ENCODE results near the gene COL5A3. TPM values are rescaled to one million over a fixed set of nuclear protein-coding genes. Genes with fewer than 3 reads are reported as not detected.

Gene COL5A3
- total RNA-seq, 1 donor from 2014 or later: 30.2 TPM

DNA sequence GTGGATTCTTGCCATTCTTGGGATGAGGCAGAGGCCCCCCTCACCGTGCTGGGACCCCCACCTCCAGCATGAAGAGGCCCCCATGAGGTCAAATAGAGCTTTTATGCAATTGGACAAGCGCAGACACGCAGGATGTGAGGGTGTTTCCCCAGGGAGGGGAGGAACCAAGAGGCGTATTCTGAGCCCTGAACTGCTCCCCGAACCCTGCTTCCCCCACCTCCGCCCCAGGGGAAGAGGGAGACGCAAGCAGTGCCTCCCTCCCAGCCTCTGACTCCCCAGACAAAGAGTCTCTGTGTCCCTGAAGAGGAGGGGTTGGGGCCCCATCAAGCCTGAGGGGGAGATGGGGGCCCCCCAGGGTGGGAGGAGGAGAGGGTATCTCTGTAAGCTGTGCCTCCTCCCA lies 1.7 kb upstream of the COL5A3 start:
- DNase-seq (ENCODE audit: low spot score): no peak

DNA sequence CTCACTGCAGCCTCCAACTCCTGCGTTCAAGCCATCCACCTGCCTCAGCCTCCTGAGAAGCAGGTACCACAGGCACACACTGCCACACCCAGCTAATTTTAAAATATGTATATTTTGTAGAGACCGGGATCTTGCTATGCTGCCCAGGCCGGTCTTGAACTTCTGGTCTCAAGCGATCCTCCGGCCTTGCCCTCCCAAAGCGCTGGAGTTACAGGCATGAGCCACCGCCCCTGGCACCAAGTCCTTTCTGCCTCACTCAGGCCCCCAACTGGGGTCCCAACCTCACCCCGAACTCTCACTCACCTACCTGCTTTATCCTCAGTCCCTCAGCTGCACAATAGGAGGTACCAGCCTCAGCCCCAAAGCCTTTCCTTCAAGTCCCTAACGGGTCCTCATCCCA lies 635 bp upstream of the COL5A3 start:
- DNase-seq (ENCODE audit: low spot score): no peak

DNA sequence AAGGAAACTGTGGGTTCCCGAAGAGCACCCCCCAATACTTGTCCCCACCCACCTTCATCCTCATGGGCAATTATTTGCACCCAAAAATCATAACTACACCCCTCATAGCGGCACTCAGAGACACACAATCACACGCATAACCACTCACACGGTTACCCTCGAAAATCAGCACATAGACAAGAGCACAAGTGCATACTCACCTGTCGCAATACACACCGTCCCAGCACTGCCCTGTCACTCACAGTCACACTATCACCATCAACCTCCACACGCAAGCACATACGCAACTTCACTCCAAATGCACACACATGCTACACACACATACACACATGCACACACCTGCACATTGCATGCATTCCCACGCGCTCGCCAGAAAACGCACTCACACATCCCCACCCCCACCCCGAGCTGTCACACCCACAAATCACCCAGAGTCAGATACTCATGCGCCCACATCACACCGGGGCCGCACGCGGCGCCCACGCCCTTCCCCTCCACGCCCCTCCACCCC lies 535 bp downstream of the COL5A3 start:
- no peak for DNase-seq (ENCODE audit: low spot score)

DNA sequence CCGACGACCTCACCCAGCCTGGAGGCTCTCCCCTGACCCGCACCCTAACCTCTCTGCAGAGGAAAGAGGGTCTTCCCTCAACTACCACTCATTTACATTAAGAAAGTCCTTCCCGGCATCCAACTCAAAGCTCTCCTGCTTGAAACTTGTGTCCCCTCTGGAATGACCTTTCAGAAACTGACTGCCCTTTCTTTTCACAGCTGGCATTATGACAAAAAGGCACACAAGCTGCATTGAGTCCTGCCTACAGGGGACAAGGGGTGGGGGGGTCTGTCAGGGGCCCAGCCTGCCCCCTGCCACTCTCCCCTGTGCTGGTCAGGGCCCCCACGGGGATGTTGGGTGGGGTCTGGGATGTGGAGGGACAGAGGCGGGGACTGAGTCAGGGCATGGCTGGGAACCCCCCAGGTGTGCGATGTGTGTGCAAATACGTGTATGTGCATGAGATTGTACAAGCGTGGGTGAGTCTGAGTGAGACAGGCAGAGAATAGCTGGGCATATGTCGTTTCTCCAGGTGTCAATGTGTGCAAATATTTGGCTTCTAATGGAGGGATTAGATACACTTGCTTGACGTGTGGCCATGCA lies 2.0 kb downstream of the COL5A3 start:
- no peak for DNase-seq (ENCODE audit: low spot score)

DNA sequence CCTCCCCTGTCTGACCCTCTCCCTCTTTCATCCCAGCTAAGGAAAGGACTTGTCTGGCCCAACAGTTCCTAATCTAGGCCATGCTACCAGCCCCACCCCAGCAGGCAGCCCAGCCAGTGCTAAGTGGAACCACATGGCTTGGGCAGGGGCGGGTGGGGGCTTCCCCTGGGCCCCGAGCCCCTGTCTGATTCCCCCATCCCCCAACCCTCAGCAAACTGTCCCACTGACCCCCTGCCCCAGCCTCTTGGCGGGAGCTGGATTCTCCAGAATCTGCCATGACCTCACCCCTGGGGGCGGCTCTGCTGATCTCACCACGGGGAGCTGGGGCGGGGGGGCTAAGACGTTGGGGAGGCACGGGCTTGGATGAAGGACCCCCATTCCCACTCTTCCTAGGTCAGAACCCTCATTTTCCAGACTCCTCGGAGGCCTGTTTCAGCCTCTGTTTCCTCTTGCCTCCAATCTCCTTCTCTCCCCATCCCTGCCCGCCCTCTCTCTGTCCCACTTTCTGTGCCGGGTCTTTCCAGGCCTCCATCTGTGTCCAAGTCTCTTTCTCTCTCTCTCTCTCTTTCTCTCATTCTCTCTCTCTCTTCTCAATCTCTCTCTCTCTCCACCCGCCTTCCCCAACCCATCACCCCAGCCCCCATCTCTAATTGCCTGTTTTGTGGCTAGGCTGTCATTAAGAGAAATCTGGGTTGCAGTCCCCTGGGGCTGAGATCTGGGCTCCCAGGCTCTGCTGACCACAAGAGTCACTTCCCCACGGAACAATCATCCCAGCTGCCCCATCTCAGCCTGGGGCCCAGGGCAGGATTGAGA lies 2.7 kb downstream of the COL5A3 start:
- no peak for DNase-seq (ENCODE audit: low spot score)

DNA sequence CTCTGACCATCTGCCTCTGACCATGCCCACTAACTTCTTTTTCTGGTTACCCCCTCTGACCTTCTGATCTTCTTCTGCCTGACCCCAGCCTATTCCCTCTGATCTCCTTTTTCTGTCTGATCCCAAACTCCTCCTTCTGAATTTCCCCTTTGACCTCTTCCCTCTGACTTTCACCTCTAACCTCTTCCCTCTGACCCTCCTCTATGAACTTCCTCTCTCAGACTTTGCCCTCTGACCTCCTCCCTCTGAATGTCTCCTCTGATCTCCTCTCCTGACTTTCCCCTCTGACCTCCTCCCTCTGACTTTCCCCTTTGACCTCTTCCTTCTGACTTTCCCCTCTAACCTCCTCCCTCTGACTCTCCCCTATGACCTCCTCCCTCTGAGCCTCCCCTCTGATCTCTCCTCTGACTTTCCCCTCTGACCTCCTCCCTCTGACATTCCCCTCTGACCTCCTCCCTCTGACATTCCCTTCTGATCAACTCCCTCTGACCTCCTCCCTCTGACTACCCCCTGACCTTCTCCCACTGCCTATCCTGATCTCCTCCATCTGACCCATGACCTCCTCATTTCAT lies 3.5 kb downstream of the COL5A3 start:
- no peak for DNase-seq (ENCODE audit: low spot score)

DNA sequence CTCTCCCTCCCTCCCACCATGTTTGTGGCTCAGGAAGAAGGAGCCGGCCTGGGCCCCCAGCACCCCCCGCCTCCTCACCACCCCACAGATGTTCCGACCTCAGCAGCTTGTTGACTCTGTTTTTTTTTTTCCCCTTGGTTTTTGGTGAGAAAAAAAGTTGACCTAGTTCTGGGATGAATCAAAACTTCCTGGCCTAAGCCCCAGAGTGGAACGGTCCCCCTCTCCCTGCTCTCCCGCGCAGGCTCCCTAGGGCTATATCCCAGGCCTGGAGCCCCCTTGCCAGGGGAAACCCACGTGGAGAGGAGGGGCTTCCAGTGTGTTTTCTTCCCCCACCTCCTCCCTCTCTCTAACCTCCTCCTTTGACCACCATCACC lies 4.0 kb downstream of the COL5A3 start:
- DNase-seq (ENCODE audit: low spot score): no peak

DNA sequence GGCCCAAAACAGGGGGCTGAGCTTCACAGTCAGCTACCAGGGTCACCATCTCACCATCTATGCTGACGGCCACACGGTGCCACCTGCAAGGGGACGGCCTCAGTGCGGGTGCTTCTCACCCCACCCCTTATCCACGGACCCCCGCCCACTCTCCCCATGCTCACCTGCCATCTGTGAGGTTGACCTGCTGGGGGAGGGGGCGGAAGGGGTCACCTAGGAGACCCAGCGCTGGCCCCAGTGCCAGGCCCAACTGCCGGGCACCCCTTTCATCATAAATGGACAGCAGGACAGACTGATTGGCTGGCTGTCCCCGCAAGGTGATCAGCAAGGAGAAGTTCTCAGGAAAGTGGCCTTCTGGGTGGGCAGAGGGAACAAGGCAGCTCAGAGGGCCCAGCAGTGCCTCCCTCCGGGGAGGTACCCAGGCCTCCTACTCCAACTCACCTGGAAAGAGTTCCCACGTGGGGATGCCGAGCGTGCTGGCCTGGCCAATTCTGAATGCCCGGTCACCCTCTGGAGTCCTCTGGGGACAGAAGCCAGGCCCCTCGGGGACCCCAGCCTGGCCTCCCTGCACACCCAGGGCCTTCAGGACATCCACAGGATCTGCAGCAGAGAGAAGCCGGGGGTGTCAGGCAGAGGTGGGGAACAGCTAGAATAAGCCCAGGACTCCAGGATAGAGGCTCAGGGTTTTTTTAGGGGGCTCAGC lies 4.5 kb downstream of the COL5A3 start:
- no peak for DNase-seq (ENCODE audit: low spot score)

DNA sequence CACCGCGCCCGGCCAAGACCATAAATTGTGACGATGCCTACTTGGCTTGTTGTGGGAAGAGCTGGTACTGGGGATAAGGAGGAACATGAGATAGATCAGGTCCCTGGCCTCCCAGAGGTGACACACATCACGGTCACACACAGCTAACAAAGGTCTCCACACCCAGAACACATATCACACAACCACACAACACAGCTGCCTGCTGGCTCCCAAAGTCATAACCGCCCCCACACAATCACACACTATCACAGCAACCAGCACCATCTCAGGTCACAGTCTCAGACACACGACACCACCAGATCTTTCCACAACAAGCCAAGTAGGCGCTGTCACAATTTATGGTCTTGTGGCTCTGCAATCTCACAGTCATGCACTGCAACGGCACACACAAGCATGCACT lies 5.7 kb downstream of the COL5A3 start:
- DNase-seq (ENCODE audit: low spot score): no peak

DNA sequence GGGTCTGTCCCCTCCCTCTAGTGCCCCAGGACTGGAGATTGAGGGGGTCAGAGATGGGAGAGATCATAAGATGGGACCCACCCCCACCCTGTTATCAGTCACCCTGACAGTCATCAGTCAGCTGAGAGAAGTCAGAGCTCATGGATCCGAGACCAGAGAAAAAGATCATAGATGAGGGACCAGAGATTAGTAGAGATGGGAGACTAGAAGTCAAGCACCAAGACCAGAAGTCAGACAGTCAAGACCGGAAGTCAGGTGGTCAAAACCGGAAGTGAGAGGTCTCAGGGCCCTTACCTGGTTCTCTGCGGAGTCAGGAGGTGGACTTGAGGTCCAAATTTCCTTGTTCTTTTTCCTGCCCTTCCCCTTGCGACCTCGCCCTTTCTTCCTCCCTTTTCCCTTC lies 7.0 kb downstream of the COL5A3 start:
- DNase-seq (ENCODE audit: low spot score): no peak

DNA sequence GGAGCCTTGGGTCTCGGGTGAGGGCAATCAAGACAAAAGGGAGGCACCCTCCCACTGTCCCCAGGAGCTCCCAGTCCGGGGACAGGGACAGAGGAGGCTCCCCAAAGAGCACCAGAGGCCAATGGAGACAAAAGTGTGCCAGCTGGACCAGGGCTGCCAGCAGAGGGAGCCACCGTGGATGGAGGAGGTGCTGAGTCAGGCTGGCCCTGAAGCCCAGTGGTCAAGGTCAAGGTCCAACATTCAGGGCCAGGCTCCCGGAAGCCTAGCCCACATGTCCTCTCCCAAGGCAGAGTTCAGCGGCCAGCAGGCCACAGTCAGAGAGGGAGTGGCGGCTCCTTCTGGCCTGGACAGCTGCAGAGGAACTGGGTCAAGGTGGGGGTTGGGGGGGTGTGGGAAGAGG lies 8.4 kb downstream of the COL5A3 start:
- DNase-seq (ENCODE audit: low spot score): no peak

DNA sequence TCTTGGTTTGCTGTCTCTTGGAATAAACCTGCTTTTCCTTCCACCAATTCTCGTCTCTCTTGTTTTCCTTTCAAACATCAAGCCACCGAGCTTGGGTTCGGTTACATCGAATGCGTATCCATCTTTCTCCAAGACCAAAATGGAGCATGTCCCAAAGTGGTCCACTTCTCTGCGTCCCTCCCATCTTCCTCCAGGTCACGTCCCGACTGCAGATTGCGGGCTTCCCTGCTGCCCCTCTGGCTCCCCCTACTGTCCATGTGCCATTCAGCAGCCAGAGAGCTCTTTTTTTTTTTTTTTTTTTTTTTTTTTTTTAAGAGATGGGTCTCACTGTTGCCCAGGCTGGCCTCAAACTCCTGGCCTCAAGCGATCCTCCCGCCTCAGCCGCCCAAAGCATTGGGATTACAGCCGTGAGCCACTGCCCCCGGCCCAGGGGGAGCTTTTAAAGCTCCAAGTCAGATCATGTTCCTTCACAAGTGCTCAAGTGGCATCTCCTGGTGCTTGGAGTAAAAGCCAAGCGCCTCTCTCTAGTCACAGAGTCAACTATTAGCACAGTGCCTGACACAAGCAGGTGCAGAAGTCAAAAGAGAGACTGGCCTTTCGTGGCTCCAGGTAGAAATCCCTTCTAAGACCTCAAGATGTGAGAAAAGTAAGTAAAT lies 10.0 kb downstream of the COL5A3 start:
- DNase-seq (ENCODE audit: low spot score): no peak

DNA sequence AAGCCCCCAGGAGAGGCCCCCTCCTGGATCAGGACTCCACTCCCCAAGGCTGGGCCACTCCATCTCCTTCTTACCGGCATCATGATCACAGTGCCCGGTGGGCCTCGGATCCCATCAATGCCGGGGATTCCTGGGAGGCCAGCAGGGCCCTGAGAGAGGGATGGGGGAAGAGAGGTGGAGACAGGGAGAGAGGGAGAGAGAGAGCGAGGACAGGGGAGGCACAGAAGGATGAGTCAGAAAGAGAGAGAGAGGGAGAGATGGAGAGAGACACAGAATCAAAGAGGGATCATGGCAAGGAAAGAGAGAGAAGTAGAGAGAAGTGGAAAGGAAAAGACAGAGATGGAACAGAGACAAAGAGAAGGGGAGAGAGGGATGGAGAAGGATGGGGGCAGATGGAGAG lies 13.8 kb downstream of the COL5A3 start:
- no peak for DNase-seq (ENCODE audit: low spot score)

DNA sequence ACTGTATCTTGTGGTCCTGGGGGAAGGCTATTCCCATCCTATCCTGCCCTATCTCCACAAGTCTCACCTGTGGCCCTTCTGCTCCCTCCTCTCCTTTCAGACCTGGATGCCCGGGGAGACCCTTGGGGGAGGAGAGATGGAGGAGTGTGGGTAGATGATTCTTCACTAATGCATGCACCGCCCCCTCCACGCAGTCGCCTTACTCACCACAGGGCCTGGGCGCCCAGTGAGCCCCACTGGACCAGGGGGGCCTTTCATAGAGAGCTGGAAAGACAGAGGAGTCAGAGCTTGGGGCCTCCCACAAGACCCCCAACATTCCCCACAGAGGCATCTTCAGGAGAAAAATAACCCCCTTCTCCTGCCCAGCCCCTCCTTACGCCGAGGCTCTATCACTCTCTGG lies 14.3 kb downstream of the COL5A3 start:
- DNase-seq (ENCODE audit: low spot score): no peak

DNA sequence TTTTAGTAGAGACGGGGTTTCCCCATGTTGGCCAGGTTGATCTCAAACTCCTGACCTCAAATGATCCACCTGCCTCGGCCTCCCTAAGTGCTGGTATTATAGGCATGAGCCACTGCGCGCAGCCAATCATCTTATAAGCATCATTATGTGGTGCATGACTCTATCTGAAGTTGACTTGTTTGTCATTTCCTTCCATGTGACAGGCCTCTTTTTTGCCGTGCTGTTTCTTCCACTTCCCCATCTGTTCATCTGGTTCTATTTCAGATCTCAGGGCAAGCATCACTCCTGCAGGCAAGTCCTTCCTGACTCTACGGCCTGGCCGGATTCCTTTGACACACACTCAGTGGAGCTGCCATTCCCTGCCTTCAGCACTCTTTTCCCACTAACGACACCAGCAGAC lies 15.2 kb downstream of the COL5A3 start:
- no peak for DNase-seq (ENCODE audit: low spot score)

DNA sequence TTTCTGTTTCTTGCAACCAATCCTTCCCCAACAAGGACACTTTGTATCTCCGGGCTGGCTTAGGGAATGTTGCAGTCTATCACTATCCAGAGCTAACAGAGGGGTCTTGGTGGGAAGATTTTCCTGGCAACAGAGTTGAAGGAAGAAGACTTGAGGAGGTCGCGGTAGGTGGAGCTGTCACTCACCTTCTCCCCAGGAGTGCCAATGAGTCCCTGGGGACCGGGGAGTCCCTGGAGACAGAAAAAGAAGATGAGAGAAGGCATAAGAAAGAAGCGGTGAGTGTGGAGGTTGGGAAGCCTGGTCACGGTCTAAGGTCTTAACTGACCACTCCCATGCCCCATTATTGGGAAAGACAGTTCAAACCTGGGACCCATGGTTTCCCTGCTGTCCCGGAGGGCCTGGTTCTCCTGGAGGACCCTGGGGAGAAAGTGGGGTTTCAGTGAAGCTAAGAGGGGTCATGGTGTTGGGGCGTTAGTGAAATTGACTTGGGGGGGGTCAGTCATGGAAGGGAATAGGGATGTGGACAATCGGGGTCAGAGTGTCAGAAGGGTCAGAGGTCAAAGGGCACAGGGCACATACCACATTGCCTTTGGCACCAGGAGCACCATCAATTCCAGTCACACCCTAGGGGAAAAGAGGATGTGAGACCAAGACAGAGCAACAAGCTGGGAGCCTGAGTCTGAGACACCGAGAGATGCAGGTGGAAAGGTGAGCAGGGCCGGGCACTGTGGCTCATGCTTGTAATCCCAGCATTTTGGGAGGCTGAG lies 18.7 kb downstream of the COL5A3 start:
- no peak for DNase-seq (ENCODE audit: low spot score)

DNA sequence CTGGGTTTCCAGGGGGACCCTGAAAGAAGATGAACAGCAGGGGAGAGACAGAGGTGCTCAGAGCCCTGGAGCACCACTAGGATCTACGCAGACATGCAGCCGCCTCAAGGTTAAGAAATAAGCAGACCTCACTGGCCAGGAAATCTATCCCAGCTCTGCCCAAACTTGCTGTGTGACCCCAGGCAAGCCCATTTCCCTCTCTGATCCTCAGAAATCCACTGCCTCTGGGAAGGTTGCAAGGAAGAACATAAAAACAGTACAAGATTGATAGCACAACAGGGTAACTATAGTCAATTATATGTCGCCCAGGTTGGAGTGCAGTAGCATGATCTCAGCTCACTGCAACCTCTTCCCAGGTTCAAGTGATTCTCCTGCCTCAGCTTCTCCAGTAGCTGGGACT lies 20.8 kb downstream of the COL5A3 start:
- DNase-seq (ENCODE audit: low spot score): no peak

DNA sequence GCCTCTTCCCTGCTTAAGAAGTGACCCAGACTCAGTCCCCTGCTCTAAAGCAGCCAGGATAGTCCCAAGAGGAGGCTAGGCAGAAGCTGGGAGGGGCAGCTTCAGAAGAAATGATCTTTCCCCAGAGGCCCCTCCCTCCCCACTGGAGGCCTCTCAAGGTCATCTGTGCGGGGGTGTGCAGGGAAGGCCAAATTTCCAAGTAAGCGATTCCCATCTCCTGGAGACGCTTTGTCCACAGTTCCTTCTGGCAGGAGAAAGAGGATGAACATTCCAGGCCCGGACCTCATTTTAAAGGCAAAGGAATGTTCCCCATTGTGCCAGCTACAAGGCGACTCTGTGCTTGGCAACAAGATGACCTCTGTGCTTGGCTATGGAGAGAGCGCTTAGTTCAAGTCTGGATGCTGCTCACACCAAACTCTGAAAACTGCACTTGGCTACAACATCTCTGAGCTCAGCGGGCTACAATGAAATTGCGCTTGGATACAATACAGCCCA lies 23.5 kb downstream of the COL5A3 start:
- no peak for DNase-seq (ENCODE audit: low spot score)

DNA sequence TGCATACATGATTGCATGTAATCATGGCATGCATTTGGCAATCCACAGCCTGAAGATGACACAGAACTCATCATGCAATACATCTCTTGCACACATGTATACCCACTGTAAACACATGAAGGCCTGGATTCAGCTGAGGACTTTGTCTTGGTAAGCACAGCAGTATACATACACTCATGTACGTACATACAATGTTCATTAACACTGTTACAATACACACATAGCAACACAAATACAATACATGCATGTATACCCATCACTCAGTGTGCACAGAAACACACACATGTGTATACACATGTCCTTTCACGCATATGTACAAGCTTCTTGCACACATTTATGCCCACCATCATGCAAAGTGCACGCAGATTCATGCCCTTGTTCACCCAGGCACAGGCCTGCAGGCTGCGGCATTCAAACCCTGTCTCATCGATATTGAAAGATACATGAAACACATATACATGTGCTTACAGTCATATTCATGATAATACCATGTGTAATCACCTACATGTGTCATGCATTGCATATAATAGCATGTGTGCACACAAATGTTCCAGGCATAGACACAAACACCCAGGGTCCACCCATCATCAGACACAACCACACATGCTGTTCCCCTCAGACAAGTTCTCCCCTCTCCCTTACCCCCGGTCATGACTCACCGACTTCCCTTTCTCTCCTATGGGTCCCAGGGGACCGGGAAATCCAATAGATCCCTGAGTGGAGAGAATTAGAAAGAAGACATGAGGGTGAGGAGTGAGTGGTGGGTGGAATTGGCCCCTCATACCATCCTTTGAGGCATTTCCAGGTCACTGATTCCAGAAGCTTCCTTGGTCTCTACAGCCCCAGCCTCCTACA lies 28.7 kb downstream of the COL5A3 start:
- DNase-seq (ENCODE audit: low spot score): no peak

DNA sequence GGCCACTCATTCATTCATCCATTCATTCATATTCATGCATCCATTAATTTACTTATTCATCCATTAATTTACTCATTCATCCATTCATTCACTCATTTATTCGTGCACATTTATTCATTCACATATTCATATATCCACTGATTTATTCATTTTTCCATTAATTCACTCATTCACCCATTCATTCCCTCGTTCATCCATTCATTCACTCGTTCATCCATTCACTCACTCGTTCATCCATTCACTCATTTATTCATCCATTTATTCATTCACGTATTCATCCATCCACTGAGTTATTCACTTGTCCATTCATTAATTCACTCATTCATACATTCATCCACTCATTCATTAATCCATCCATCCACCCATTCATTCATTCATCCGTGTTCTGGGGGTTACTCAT lies 38.2 kb downstream of the COL5A3 start:
- DNase-seq (ENCODE audit: low spot score): no peak
